NCI-H82 treated with DMSO at 0.1 percent for 48 hours (cell line): ENCODE data around the gene CLEC2L.
"Not testable (repeated sequence)": the region's sequence is repeated elsewhere in the genome, so short reads cannot be mapped to it uniquely, and the experiment has no call there.

Experiments used
- DNase-seq: peaks from one replicate; lab custom pipeline; 2025; ENCODE audit not compliant: unreplicated experiment; lab: John Stamatoyannopoulos, UW

CLEC2L gene

DNA sequence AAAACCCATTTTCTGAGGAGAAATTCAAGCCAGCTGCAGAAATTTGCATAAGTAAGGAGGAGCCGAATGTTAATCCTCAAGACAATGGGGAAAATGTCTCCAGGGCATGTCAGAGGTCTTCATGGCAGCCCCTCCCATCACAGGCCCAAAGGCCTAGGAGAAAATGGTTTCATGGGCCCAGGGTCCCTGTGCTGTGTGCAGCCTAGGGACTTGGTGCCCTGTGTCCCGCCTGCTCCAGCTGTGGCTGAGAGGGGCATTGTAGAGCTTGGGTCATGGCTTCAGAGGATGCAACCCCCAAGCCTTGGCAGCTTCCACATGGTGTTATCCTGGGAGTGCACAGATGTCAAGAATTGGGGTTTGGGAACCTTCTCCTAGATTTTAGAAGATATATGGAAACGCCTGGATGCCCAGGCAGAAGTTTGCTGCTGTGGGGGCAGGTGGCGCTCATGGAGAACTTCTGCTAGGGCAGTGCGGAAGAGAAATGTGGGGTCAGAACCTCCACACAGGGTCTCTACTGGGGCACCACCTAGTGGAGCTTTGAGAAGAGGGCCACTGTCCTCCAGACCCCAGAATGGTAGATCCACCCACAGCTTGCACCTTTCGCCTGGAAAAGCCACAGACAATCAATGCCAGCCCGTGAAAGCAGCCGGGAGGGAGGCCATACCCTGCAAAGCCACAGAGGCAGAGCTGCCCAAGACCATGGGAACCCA is 30.7 kb downstream of the CLEC2L start:
- DNase-seq = not testable (repeated sequence)

DNA sequence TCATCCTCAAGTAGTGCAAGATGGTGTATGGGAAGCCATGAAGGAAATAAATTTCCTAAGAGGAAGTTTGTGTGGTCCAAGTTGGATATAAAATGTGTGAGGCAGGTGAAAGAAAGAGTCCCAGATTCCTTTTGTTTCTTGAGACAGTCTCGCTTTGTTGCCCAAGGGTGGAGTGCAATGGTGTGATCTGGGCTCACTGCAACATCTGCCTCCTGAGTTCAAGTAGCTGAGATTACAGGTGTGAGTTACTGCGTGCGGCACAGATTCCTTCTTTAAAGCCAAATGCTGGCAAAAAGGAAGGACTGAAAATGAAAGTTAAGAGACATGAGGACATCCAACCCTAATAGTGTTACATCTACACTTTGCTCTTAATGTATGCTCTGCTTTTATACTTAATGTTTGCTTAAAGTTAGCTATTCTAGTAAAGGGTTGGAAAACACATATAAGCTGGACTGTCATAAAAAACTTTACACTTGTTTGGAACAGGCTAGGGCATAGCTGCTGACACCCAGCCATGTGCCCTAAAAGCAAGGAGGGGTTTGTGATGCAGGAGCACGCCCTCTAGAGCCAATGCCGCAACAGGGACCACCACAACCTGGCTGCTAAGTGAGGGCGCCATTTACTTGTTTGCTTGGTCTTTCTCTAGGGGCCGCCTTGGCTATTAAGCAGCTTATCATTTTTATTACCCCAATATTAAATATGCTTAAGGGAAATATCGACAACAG is 34.5 kb downstream of the CLEC2L start:
- no peak for DNase-seq

DNA sequence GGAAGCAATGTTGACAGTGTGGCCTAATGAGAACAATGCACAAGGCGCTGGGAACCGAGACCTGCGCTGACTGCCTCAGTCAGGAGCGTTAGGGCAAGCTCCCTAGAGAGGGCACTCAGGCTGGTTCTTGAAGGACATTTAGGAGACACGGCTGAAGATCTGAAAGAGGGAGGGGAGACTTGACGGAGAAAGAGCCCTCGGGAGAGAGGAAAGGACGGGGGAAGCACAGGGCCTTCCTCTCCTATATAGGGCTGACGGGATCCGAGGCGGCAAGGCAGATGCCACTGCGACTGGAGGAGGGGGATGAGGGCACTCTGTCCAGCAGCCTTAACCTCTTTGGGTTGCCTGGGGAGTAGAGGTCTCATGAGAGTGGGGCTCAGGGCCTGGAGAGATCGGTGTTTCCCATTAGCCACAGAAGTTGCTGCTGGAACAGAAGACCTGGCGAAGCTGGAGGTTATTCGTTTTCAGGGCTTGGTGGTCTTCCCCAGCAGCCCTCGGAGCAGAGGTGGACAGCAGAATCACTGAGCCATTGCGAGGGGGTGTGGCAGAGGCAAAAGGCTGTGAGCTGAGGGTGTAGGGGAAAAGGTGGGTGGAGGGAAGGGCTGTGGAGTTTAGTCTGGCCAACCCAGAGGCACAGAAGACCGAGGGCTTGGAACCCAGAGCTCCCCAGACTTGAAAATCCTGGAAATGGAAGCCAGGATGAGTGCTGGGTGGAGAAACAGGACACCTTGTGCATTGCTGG is 36.0 kb downstream of the CLEC2L start:
- DNase-seq = no peak

DNA sequence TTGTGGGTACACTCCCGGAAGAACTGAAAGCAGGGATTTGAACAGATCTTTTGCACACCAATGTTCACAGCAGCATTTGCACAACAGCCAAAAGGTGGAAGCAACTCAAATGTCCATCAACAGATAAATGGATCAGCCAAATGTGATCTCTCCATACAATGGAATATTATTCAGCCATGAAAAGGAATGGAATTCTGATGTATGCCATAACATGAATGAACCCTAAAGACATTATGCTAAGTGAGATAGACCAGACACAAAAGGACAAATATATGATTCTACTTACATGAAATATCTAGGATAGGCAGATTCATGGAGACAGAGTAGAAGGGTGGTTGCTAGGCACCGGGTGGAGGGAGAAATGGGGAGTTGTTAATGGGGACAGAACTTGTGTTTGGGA is 36.7 kb downstream of the CLEC2L start:
- no peak for DNase-seq

DNA sequence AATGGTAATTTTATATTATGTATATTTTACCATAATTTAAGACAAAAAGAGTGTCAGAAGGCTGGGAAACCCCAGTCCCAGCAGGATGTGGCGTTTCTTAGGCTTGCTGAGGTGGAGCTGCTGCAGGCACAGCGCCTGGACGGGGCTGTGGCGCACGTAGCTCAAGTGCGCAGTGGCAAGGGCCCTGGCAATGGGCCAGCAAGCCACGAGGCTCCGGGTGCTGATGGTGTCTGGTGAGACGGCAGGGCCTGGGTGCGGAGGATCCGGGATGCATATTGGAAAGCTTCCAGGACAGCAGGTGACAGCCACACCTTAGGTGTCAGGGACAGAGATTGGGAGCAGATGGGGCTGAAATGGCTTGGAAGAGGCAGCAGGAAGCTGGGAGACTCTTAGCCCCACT is 37.2 kb downstream of the CLEC2L start:
- DNase-seq = peak; percentile 44

DNA sequence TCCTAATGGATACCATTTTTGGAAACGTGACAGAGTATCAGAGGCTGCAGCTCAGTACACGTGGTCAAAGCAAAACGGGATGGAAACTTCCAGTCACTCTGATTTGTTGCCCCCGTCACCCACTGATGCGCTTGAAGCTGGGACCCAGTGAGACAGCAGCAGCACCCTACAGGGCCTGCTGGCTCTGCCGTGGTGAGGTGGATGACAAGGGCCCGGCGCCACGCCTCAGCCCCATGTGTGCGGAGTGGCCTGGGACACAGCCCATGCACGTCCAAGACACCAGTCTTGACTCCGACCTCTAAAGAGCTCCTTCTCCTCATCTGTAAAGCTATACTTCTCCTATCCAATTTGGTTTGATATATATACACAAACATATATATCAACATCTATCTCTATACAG is 39.0 kb downstream of the CLEC2L start:
- DNase-seq = no peak

DNA sequence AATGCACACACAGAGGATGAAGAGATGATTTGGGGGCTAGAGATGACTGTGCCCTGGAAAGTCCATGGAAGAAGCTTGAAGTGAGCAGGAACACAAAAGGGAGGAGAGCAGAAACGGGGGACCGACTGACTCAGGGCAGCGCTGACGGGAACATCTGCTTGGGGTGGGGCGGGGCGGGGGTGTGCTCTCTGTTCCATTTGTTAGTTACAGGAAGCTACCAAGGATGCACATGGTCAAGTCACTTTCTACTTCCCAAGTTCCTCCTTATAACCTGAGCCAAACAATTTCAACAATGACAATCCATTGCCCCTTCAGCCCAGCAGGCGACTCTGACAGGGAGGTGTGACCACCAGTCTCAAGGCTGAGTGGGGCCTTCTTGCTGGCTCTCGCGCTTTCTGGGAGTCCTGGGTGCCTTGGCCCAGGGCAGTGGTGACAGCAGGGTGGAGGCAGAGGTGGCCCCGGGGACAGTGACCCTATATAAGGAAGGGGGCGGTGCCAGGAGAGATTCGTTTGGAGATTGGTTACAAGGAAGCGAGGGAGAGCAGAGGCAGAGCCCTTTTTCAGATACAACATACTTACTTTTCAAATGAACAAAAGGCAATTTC is 39.6 kb downstream of the CLEC2L start:
- DNase-seq = no peak

DNA sequence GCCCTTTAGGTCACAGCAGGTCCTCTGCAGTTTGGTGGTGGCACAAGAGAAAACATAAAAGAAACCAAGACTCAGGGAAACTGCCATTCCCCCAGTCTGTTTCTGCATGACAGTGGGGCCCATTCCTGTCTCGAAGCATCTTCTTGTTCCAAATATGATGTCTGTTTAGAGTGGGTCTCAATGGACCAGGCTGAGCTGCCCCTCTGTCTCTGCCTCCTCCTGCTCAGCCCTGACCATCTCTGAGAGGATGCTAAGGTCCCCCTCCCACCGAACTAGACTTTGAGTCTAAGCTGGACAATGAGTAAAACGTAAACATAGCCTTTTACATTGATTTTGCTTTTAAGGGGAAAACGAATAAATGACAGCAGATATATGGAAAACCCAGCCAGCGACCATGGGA is 40.4 kb downstream of the CLEC2L start:
- no peak for DNase-seq

DNA sequence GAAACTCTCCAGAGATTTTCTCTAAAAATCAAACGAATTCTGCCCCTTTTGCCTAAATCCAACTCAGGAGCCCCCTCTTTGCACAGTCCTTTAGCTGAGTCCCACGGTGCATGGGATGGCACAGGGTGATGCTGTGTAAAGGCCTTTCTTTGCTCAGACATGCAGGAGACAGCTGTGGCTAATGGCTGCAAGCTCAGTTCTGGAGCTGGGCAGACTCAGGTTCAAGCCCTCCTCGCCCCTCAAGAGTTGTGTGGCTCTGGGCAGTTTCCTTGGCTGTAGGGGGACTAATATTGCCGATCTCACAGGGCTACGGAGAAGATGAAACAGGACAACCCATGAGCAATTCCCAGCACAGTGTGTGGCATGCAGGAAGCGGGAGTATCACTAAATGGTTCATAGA is 42.6 kb downstream of the CLEC2L start:
- DNase-seq = no peak

DNA sequence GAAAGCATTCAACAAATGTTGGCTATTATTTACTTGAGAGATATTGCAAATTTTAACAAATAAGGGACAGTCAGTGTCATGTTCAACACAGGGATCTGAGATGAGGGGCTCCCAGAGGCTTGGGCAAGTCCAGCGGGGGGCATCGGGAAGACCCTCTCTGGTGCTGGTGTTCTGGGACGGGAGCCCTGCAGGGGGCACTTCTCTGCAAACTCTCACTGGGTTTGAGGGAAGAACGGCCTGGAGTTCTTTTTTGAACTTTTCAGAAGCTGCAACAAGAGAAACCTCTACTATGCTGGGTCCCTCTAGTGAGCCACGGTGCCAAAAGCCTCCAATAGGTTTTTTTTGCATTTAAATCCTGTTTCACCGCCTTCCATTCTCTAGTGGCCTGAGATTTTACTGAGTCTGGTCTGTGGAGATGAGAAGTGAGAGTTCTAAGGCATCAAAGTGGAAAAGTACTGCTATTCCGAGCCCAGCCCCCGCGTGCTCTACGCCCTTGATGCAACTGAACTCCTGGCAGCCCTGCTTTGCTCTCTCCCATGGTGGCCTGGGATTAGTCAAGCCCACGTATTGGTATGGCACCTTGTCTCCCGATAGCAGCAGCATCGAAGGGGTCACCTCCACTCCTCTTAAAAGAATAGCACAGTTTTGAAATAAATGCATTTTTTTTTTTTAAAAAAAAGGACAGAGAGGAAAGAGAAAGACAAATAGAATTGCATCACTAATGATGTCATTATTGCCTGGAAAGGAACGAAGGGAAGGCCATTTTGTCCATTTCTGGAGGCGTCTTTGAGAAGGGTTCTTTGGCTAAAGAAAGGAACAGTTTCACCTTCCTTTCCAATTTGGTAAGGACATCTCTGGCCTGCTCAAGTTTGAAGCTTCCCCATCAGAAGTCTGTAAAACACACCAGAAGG is 43.5 kb downstream of the CLEC2L start:
- no peak for DNase-seq

DNA sequence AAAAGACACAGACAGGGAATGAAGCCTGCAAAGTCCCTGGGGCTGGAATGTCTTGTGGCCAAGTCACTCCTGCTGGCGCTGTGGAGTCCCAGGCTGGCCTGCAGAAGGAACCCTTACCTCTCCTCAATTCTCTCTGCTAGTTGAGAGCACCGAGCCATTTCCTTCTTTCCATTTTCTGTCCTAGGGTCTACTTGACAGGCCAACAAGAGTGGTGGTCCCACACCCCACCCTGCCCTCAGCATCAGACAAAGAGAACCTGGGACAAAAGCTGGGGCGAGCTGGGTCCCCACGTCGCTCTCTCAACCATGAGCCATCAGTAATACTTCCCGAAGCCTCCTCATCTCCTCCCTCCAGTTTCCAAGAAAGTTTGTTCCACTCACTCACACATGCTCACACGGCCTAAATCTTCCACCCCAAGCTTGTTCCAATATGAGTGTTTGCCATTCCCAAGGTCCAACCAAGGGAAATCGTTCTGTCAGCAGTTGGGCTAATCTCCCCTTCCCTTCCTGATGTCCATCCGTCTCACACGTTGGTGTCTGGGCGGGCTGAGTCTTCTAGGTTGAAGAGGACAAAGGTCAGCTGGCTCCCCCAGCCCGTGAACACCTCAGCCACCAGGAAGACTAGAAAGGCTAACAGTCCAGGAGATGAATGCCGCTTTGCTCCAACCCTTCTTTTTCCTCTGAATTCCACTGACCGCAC is 44.3 kb downstream of the CLEC2L start:
- no peak for DNase-seq

DNA sequence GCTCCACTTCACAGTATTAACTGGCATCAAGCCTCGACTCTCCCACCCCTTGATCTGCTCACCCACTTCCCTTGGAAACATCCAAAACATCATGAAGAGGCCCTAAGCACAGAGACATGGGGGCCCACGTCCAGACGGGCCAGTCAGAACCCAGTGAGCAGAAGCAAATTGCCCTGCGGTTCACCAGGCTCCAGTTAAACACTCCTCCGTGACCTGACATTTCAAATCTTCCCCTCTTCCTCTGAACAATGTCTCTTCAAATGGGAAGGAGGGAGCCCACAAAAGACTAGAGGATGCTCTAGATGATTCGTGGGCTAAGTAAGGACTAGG is 44.8 kb downstream of the CLEC2L start:
- no peak for DNase-seq

DNA sequence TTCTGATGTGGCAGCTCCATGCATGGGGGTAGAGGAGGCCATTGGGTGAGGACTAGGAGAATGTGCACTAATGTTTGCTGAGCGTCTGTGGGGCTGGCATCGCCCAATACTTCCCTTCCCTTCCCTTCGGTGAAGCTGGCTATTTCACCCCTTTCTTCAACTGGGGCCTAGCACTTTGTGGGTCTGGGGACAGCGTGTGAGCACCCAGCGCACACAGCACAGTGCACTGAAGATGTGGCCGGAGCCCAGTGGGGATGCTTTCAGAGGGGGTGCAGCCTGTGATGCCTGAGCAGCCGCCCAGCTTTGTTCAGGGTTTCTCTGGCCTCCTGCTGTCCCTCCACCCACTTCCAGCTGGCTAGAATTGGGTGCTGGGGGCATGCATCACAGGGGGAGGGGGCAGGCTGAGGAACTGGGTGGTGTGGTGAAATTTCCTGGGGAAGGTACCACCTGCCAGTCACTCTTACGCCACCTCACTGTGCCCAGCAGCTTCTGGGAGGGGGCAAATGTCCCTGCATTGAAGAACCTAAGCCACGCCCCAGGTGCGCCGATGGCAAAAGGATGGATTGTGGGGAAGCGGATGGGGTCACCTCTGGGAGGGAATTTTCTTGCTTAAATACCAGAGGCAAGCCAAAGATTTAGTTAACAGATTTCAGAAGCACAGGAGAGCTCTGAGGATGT is 45.5 kb downstream of the CLEC2L start:
- DNase-seq = no peak

DNA sequence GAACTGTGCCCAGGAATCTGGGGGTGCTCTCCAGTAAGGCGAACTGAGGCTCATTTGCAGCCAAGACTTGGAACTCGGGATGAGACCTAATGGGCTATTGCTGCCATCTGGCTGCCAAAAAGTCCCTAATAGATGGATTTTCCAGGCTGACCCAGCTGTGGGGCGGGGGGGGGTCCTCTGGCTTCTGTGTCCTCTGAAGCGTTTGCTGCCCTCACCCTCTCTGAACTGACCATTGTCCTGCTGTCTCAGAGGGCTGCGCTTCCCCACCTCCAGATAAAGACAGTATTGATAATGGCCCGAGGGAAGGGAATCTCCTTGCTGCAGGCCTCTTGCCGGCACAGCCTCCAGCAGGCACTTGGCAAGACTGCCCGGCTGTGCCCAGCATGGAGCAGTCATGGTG is 46.6 kb downstream of the CLEC2L start:
- no peak for DNase-seq

DNA sequence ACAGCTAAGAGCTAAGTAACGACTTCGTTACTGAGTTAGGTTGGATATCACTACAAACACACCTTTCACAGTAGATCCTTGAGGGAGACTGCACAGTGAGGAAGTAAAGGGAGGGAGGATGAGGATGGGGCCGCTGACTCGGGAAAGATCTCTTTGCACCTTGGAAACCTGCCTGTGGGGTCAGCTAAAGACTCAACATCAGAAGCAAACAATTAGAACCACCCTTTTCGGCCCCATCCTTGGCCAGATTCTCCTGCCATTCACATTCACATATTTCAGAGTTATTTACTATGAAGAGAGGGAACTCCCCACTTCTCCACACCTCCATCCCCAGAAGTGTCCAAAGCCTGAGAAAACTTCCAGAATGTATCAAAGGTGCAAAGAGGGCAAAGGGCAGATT is 47.1 kb downstream of the CLEC2L start:
- no peak for DNase-seq

DNA sequence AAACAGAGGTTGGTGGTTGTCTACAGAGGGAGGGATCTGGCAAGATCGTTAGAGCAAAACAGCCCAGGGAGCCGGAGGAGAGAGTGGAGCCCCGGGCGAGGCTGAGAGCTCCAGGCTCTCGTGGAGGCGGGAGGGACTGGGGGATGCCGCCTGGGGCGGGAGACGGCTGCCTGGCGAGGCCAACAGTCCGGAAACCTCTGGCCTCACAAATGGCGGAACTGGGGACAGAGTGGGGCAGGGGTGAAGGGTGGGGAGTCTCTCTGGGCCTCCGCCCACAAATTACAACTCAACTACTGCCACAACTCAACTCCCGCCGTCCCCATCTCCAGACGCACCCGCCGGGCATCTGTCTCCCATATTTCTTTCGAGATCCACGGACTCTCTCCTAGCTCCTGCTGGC is 47.7 kb downstream of the CLEC2L start:
- DNase-seq = no peak

DNA sequence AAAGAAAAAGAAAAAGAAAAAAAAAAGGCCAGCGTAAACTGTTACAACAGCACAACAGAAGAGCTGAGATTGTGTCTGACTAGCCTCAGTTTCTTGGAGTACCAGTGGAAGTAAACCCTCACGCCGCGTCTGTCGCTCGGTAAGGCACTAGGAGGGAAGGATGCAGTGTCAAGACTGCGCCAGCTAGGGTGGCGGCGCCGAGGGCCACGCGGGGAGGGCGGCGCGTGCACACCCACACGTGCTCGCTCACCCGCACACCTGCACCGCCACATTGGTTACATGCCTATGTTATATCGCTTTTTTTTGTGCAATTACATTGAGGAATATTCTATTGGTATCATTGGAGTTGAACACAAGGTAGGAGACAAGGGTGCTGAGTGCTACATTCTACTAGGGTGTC is 48.2 kb downstream of the CLEC2L start:
- no peak for DNase-seq

DNA sequence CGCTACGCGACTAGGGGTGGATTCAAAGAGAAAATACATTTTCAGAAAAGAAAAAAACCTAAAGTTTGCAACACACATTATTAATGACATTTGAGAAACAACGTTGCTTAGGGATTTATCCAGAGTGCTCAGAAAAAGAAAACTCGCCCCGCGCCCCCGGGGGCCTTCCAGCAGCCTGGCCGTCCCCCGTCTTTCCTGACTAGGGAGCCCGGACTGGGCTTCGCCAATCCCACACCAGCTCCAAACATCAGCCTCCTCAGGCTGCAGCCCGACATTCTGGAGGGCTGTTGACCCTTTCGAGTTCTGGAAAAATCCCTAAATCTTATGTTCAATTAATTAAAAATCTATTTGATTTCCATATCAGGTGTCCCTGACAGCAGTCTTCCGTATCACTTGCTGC is 48.6 kb downstream of the CLEC2L start:
- no peak for DNase-seq

DNA sequence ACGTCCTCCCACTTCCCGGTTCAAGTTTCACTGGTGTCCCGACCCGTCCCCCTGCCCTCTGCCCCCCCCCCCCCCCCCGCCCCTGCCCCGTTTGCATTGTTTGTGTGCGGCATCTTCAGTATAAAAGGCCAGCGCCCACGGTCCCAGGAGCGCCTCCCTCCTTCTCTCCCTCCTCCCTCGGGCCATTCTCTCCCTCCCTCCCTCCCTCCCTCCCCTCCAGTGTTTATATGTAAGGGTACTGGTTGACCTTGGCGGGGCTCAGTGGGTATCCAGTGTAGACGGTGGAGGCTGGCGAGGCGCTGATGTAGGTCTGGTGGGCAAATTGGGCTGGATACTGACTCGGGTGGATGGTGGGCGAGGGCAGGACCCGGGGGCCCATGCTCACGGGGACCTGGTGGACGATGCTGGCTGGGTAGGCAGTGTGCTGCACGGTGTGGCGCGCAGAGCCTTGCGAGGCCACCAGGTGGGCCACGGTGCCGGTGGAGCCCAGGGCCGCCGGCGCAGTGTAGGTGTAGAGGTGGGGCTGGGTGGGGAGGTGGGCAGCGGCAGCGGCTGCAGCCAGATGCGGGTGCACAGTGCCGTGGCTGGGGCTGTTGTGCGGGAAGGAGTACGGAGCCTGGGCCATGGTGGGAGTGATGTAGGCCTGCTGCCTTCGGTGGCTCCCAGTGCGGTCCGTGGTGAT is 49.4 kb downstream of the CLEC2L start:
- no peak for DNase-seq
